B cell (primary cell): ENCODE data around the gene FBLN5. TPM values are rescaled to one million over a fixed set of nuclear protein-coding genes. Genes with fewer than 3 reads are reported as not detected.
A peak's percentile ranks its signal among the peaks of the same experiment; 100 is the strongest.

ENCODE experiments used
- ATAC-seq: fragments of 200-7000 bp; cut with Tn5 transposase; one replicate; pipeline ENCODE4 v1.10.0; 2021; ENCODE audit warnings: low read depth, mild to moderate bottlenecking, moderate number of reproducible peaks, moderate library complexity
- CTCF ChIA-PET: fragments of 350-600 bp; sonication (Branson Sonifier 250); formaldehyde crosslinking; loops from one replicate; lab custom pipeline; 2021; ENCODE audit warnings: antibody characterized with exemption, inconsistent platforms; lab: Charles Lee
- POLR2A ChIA-PET: fragments of 350-600 bp; sonication (Branson Sonifier 250); formaldehyde crosslinking; loops from one replicate; lab custom pipeline; 2021; ENCODE audit warnings: antibody characterized with exemption; lab: Charles Lee
- DNase-seq: peaks from one replicate; pipeline ENCODE4 v3.0.0; 2013
- H2AFZ ChIP-seq: 2 replicates; pipeline ENCODE4 v1.6.1; 2012; ENCODE audit warnings: mild to moderate bottlenecking, low read depth, low read length; ENCODE audit not compliant: insufficient read depth, poor library complexity, severe bottlenecking
- H3K27ac ChIP-seq, 2 donors: 1 replicate in 1 of 2; 2 replicates in 1 of 2; pipeline ENCODE4 v1.5.1; 2012 to 2013; ENCODE audit warnings: low read length in 2 of 2, mild to moderate bottlenecking in 2 of 2, moderate library complexity in 1 of 2
- H3K27me3 ChIP-seq, 4 experiments: fragments of 200-600 bp in 1 of 4; sonication (generic) in 1 of 4; replicated peaks in 1 of 4; 1 replicate in 2 of 4; 2 replicates in 2 of 4; pipeline versions ENCODE4 v1.6.1 to v1.7.0; 2013 to 2016; ENCODE audit warnings: low read length in 3 of 4, mild to moderate bottlenecking in 2 of 4, mixed read lengths in 1 of 4, moderate library complexity in 1 of 4; ENCODE audit not compliant: insufficient read depth in 4 of 4, control insufficient read depth in 3 of 4; ENCODE audit errors: control extremely low read depth in 1 of 4
- H3K36me3 ChIP-seq, 2 experiments: replicated peaks in 1 of 2; 1 replicate in 1 of 2; 2 replicates in 1 of 2; pipeline versions ENCODE4 v1.6.1 to v1.7.1; 2013; ENCODE audit warnings: low read length in 1 of 2; ENCODE audit not compliant: insufficient read depth in 2 of 2, control insufficient read depth in 1 of 2; ENCODE audit errors: control extremely low read depth in 1 of 2, extremely low read depth in 1 of 2
- H3K4me1 ChIP-seq, 2 donors: fragments of 200-600 bp in 1 of 2; sonication (generic) in 1 of 2; 1 replicate in 1 of 2; 2 replicates in 1 of 2; pipeline versions ENCODE4 v1.5.1 to v1.6.1; 2013 to 2017; ENCODE audit warnings: low read length in 2 of 2; ENCODE audit not compliant: control insufficient read depth in 2 of 2, insufficient read depth in 2 of 2
- H3K4me2 ChIP-seq: replicated peaks from 2 replicates; pipeline ENCODE3; 2012; ENCODE audit warnings: mild to moderate bottlenecking, low read depth, low read length; ENCODE audit not compliant: poor library complexity, severe bottlenecking
- H3K4me3 ChIP-seq, 5 experiments: fragments of 200-600 bp in 1 of 5; sonication (generic) in 1 of 5; 1 replicate in 3 of 5; 2 replicates in 2 of 5; pipeline versions ENCODE4 v1.5.1 to v1.7.0; 2011 to 2016; ENCODE audit warnings: low read length in 4 of 5, mild to moderate bottlenecking in 4 of 5, low read depth in 2 of 5, control low read depth in 1 of 5, moderate library complexity in 1 of 5; ENCODE audit not compliant: insufficient read depth in 1 of 5; ENCODE audit errors: control extremely low read depth in 1 of 5, extremely low read depth in 1 of 5
- H3K79me2 ChIP-seq: fragments of 200-600 bp; sonication (generic); one replicate; pipeline ENCODE4 v1.6.0; 2016; ENCODE audit warnings: low read length; ENCODE audit not compliant: control insufficient read depth, insufficient read depth
- H3K9ac ChIP-seq: fragments of 200-600 bp; sonication (generic); 2 replicates; pipeline ENCODE4 v1.6.1; 2017; ENCODE audit warnings: mild to moderate bottlenecking, low read length, moderate library complexity
- H3K9me3 ChIP-seq, 3 donors: one replicate each; pipeline versions ENCODE4 v1.6.1 to v1.7.1; 2013; ENCODE audit warnings: low read length in 2 of 3; ENCODE audit not compliant: control insufficient read depth in 2 of 3, insufficient read depth in 1 of 3; ENCODE audit errors: control extremely low read depth in 1 of 3
- H4K20me1 ChIP-seq: 2 replicates; pipeline ENCODE4 v1.6.0; 2012; ENCODE audit warnings: mild to moderate bottlenecking, low read length; ENCODE audit not compliant: insufficient read depth, control insufficient read depth, poor library complexity, severe bottlenecking
- H3K27ac Mint-ChIP-seq: one replicate; pipeline ENCODE4 v1.8.0; 2021; ENCODE audit warnings: mixed read lengths
- H3K27me3 Mint-ChIP-seq: one replicate; pipeline ENCODE4 v1.8.0; 2021; ENCODE audit warnings: mixed read lengths
- H3K4me1 Mint-ChIP-seq: one replicate; pipeline ENCODE4 v1.8.0; 2021; ENCODE audit warnings: mixed read lengths
- H3K4me3 Mint-ChIP-seq: one replicate; pipeline ENCODE4 v1.8.0; 2021; ENCODE audit warnings: mixed read lengths
- H3K9me3 Mint-ChIP-seq: one replicate; pipeline ENCODE4 v1.8.0; 2022; ENCODE audit warnings: mixed read lengths; ENCODE audit not compliant: insufficient read depth
- CTCF ChIP-seq: fragments of 200-600 bp; IDR thresholded peaks from one replicate; pipeline ENCODE4 v1.8.0; 2022; ENCODE audit warnings: antibody characterized with exemption, mild to moderate bottlenecking
- EZH2 ChIP-seq: IDR thresholded peaks from 2 replicates; pipeline ENCODE4 v1.6.1; 2012; ENCODE audit warnings: borderline replicate concordance, low read depth, mild to moderate bottlenecking, moderate library complexity, low read length; ENCODE audit not compliant: insufficient read depth, poor library complexity, severe bottlenecking
- WGBS: methylation state at CpG from one replicate; pipeline ENCODE4 v1.1.5; 2013; ENCODE audit warnings: missing lambda C conversion rate; ENCODE audit not compliant: insufficient coverage; 5-methylcytosine and 5-hydroxymethylcytosine counted together
- intact Hi-C: fragments of 100-400 bp; cut with micrococcal nuclease; formaldehyde crosslinking; loops from one replicate; pipeline ENCODE4 v1.10.0; 2022
- polyA plus RNA-seq: library from polyadenylated mRNA; depleted of rRNA; stranded (reverse); fragments of >200 nt; gene quantifications from 2 replicates; pipeline ENCODE4 v1.2.3, GENCODE V29; 2012
- total RNA-seq, 2 donors: library from RNA; stranded (reverse); fragments of 120-200 nt in 1 of 2; gene quantifications; 1 replicate in 1 of 2; 2 replicates in 1 of 2; pipeline versions ENCODE4 v1.2.3 to v1.2.4, GENCODE V29; 2013 to 2022

FBLN5 gene
- total and polyA plus RNA-seq, 2 donors (not counting 1 experiment from before 2014, with no cell fraction given): 0.31 to 0.37 TPM

GRCh38 chr14:91847693-91848092 lies 99.8 kb downstream of the FBLN5 start:
- Histone ChIP-seq H3K9ac (no peak overlapping the region), H3K4me1 (peaks cover 38 to 48% of the 10 kb centered on the region in 2 donors), H3K36me3 (no peaks in the 10 kb centered on the region), H3K79me2 (no peaks in the 10 kb centered on the region), H3K27me3 (no peaks in the 10 kb centered on the region), H3K27ac (no peak overlapping the region), H2AFZ (no peak overlapping the region), H3K4me2 (peak overlapping the region; percentile 41), H4K20me1 (no peaks in the 10 kb centered on the region), H3K4me3 (no peak overlapping the region), H3K9me3 (no peaks in the 10 kb centered on the region)
- peak overlapping the region; percentile 29 for H3K4me3 Mint-ChIP-seq
- intact Hi-C loops: no loop called here
- H3K27ac Mint-ChIP-seq: peak overlapping the region; percentile 57
- POLR2A ChIA-PET: no interaction called here
- no peaks in the 10 kb centered on the region for H3K27me3 Mint-ChIP-seq
- no CpG with 5 or more reads among the region's 1 CpG for WGBS
- peaks cover 37% of the 10 kb centered on the region for H3K4me1 Mint-ChIP-seq
- DNase-seq: no peak
- H3K9me3 Mint-ChIP-seq: no peaks in the 10 kb centered on the region
- no peak for ATAC-seq
- CTCF ChIA-PET: interaction anchor here (1.0 to 1.2 kb wide), 2 partner anchors 19 to 45 kb away, joined by 3 read pairs; no protein-coding TSS in a partner anchor
- no peak for TF ChIP-seq CTCF
- no peak for TF ChIP-seq EZH2

GRCh38 chr14:91845652-91846051 lies 101.8 kb downstream of the FBLN5 start:
- intact Hi-C loops: no loop called here
- H3K27ac Mint-ChIP-seq: no peak overlapping the region

More at GRCh38 chr14:91845652-91846051, 101.8 kb downstream of the FBLN5 start:
- no peak overlapping the region for H3K4me3 Mint-ChIP-seq
- no peak for TF ChIP-seq EZH2
- no peak for TF ChIP-seq CTCF
- Histone ChIP-seq H4K20me1 (no peaks in the 10 kb centered on the region), H3K36me3 (no peaks in the 10 kb centered on the region), H3K9ac (no peak overlapping the region), H2AFZ (no peak overlapping the region), H3K27me3 (peaks cover 0 to 8% (median 0%) of the 10 kb centered on the region in 4 experiments), H3K4me1 (peaks cover 39 to 46% of the 10 kb centered on the region in 2 donors), H3K4me3 (no peak overlapping the region), H3K79me2 (no peaks in the 10 kb centered on the region), H3K9me3 (no peaks in the 10 kb centered on the region), H3K27ac (no peak overlapping the region), H3K4me2 (no peak overlapping the region)
- DNase-seq (no peak), ATAC-seq (no peak)
- no peaks in the 10 kb centered on the region for H3K9me3 Mint-ChIP-seq
- POLR2A ChIA-PET: interaction anchor here (0.6 kb wide), 1 partner anchor 358 kb away, joined by 3 read pairs; no protein-coding TSS in a partner anchor
- peaks cover 32% of the 10 kb centered on the region for H3K4me1 Mint-ChIP-seq
- H3K27me3 Mint-ChIP-seq: no peaks in the 10 kb centered on the region
- CTCF ChIA-PET: interaction anchor here (1.2 kb wide), 1 partner anchor 22 kb away, joined by 3 read pairs; the partner anchor contains the start of gene TC2N
- 100% methylated on average over 1 of the region's 2 CpGs for WGBS
